Epidermal melanocyte (primary cell): ENCODE results near the gene KMT2B.

Experiments
- DNase-seq: peaks from one replicate; pipeline ENCODE4 v3.0.0; 2011; ENCODE audit warnings: low spot score; ENCODE audit not compliant: insufficient read length

KMT2B gene

GRCh38 chr19:35740423-35741202 lies 22.8 kb downstream of the KMT2B start:
- peak; percentile 100 for DNase-seq

- DNase-seq, result no peak
Observed at GRCh38 chr19:35741203-35741515, 23.4 kb downstream of the KMT2B start.

GRCh38 chr19:35742121-35742724 lies 24.4 kb downstream of the KMT2B start, which contains the start of gene IGFLR1:
TSS of gene IGFLR1 (minus strand) at chr19:35742452. CDS start at chr19:35741180, 1,272 bp downstream.
- DNase-seq, result no peak

GRCh38 chr19:35743640-35744429 lies 26.0 kb downstream of the KMT2B start:
- DNase-seq, result no peak

- peak; percentile 69 for DNase-seq
Observed at GRCh38 chr19:35744430-35745327, 26.9 kb downstream of the KMT2B start.

GRCh38 chr19:35745328-35746086 lies 27.7 kb downstream of the KMT2B start, which contains the start of the genes PSENEN and U2AF1L4:
TSS of gene PSENEN (plus strand) at chr19:35745651. CDS start at chr19:35745931, 280 bp downstream.
TSS of gene U2AF1L4 (minus strand) at chr19:35745418. CDS start at chr19:35745391, 27 bp downstream.
- peak; percentile 74 for DNase-seq

- no peak for DNase-seq
Observed at GRCh38 chr19:35746087-35746462, 28.3 kb downstream of the KMT2B start.

- DNase-seq, result no peak
Observed at GRCh38 chr19:35746531-35746930, 28.7 kb downstream of the KMT2B start.

- DNase-seq, result peak; percentile 82
Observed at GRCh38 chr19:35748106-35749020, 30.6 kb downstream of the KMT2B start, which contains the start of gene LIN37. TSS of gene LIN37 (plus strand) at chr19:35748576. CDS start at chr19:35748725, 149 bp downstream.

- no peak for DNase-seq
Observed at GRCh38 chr19:35750167-35750566, 32.4 kb downstream of the KMT2B start.

- DNase-seq, result no peak
Observed at GRCh38 chr19:35751839-35752745, 34.3 kb downstream of the KMT2B start.

GRCh38 chr19:35752746-35753350 lies 35.0 kb downstream of the KMT2B start:
- DNase-seq, result no peak

- no peak for DNase-seq
Observed at GRCh38 chr19:35753634-35754369, 36.0 kb downstream of the KMT2B start.

- DNase-seq, result no peak
Observed at GRCh38 chr19:35754370-35755130, 36.7 kb downstream of the KMT2B start.

GRCh38 chr19:35755131-35755549 lies 37.3 kb downstream of the KMT2B start:
- DNase-seq, result no peak
